PFSK-1 (cell line): Measurements from ENCODE around the gene SOBP.

ENCODE experiments used
- POLR2AphosphoS5 ChIP-seq: IDR thresholded peaks from 2 replicates; pipeline ENCODE4 v1.6.1; 2012; ENCODE audit warnings: low read depth, mild to moderate bottlenecking, control low read depth, low read length, moderate library complexity
- SIN3A ChIP-seq: IDR thresholded peaks from 2 replicates; pipeline ENCODE4 v1.6.1; 2012; ENCODE audit warnings: mild to moderate bottlenecking, low read length, moderate library complexity, borderline replicate concordance; ENCODE audit not compliant: insufficient read depth

DNA sequence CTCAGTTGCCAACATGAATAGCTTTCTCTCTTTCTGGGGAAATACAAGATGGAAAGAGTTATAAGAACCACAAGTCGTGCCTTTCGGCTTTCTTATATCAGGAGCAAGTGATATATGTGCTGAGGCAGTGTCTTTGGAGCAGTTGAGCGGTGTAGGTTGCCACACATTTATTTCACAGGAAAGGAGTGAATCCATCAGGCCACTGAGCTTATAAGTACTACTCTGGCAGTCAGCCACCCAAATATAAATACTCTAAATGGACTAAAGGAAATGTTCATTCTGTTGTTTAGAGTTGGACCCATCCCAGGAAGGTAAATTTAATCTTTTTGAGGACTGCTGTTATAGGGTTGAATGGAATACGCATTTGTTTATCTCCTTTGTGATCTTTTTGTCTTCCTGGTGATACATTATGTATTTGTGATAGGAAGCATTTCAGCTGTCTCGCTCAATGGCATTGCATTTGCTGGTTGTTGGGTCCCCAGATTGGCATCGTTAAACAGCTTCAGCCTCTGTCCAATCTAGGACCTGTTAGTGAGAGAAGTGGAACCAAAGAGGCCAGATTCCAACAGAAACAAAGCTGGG is 139.7 kb downstream of the SOBP start:
- TF ChIP-seq POLR2AphosphoS5 (no peak), SIN3A (no peak)
